ENCODE results near the gene RNU1-1.
"Not testable (repeated sequence)": the region's sequence is repeated elsewhere in the genome, so short reads cannot be mapped to it uniquely, and the experiment has no call there.

The RNU1-1 gene

GRCh38 chr1:16491056-16491675 is 22.9 kb downstream of the RNU1-1 start:
- no peak for DNase-seq

DNA sequence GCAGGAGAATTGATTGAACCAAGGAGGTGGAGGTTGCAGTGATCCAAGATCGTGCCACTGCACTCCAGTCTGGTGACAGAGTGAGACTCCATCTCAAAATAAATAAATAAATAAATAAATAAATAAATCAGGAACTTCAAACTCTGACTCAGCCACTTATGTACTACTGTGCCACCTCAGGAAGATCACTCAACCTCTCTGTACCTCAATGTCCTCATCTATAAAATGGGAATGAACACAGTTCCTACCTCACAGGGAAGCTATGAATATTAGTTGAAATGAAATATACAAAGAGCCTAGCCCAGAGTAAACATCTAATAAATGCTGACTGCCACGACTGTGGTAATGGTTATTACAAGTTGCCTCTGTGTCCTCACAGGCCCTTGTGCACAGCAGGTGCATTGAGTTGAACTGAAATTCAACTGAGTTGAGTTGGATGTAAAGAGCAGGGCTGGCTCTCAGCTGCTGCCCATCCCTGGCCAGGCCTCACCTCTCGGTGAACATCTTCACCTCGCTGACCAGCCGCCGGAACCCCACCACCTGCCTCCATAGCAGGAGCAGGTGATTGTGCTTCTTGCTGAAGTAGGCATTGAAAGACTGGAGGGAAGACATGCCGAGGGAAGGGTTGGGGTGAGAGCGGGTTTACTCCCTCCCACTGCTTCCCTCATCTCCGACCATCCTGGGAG is 24.7 kb downstream of the RNU1-1 start:
- DNase-seq, result not testable (repeated sequence)

DNA sequence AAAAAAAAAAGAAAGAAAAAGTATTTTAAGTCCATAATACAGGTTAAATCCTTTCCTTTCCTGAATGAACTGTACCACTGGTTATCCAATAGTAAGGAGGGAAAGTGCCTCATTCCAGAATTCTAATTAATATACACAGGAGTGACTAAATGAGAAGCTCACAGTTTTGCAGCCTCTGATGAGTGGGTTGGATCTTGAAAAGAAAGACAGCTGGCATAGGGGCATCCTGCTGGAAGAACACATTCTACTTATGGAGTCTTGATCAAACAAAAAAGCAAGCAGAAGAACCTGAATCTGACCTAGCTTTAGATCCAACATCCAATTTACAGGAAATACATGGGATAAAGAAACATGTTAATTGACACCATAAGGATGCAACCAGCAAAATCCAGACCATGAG is 27.1 kb downstream of the RNU1-1 start:
- DNase-seq, result not testable (repeated sequence)

GRCh38 chr1:16486316-16486715 is 27.8 kb downstream of the RNU1-1 start:
- not testable (repeated sequence) for DNase-seq

DNA sequence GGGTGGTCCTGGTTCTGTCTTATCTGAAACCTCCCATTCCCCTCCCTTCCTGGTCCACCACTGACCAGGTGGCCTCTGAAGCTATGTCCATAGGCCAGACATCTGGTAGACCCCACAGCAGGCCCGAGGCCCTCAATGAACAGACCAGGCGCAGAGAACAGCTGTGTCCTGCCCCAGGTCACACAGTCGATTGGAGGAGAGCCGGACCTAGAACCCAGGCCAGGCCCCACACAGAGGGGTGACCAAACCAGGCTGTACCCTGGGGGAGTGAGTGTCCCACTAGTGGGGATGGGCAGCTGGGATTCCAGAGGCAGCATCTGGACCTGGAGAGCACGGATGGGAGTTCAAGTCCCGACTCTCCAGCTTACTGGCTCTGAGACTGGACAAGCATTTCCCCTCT is 29.2 kb downstream of the RNU1-1 start:
- no peak for DNase-seq

GRCh38 chr1:16484501-16484835 is 29.6 kb downstream of the RNU1-1 start:
- DNase-seq, result no peak

GRCh38 chr1:16483639-16484500 is 30.2 kb downstream of the RNU1-1 start:
- DNase-seq, result not testable (repeated sequence)

- DNase-seq, result not testable (repeated sequence)
Measured at GRCh38 chr1:16483146-16483545, 30.9 kb downstream of the RNU1-1 start.

- no peak for DNase-seq
Measured at GRCh38 chr1:16478091-16478490, 36.0 kb downstream of the RNU1-1 start.

DNA sequence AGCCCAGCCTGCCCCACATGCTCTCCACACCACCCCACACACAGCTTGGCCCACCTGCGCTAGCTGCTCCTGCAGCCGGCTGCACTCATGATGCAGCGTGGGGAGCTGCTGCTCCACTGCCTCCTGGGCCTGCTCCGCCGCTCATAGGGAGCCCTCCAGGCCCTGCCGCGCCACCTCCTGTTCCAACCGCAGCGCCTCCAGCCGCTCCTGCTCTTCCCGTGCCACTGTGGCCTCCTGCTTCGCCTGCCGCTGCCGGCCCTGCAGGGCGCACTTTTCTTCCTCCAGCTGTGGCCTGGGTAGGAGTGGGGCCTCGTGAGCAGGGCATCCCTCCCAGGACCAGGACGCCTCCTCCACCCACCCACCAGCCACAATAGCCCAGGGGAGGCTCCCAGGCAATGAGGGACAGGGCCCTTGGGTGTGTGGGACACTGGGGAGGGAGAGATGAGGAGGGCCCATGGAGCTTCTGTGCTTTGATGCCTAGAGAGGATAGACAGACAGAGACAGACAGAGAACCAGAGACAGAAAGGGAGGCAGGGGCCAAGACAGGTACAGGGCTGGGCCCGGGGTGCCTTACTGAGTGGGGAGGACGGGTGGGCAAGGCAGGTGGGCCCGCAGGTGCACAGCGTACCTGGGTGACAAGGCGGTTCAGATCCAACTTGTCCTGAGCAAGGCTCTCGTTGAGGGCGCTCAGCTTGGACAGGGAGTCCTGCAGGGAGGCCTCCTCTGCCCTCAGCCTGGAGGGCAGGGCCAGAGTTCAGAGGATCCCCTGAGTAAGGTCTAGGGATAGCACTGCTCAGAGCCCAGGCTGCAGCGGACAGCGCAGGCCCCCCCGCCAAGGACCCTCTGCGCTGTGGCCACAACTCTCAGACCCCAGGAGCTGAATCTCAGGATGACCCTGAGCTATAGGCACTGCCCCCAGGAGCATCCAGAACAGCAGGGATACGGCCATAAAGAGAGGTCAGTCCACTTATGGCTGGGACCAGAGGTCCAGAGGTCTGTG is 38.0 kb downstream of the RNU1-1 start:
- not testable (repeated sequence) for DNase-seq

DNA sequence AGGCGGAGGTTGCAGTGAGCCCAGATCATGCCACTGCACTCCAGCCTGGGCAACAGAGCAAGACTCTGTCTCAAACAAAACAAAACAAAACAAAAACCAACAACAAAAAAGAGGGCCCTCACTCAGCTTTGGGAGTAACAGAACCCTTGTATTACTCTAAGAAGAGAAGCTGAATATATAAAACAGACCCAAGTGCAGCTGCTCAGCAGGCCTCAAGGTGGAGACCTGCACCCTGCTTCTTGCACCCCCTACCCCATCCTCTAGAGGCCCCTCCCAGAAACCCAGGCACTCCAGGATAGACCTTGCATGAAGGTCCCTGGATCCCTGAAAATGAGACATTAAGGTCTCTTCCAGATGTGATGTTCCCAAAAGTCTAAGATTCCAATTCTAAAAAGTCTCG is 39.2 kb downstream of the RNU1-1 start:
- DNase-seq, result not testable (repeated sequence)

GRCh38 chr1:16474166-16474800 is 39.8 kb downstream of the RNU1-1 start:
- no peak for DNase-seq

GRCh38 chr1:16468558-16468957 is 45.5 kb downstream of the RNU1-1 start:
- DNase-seq, result no peak

- no peak for DNase-seq
Measured at GRCh38 chr1:16464917-16465625, 49.0 kb downstream of the RNU1-1 start.

All from activated CD4-positive, alpha-beta T cell treated with anti-CD3 and anti-CD28 coated beads, Interleukin-2, amount 50 U/mL, for 16 hours (primary cell).